Middle frontal gyrus (tissue), 1 donor: ENCODE measurements around the gene MBNL3.

Experiments used
- DNase-seq: peaks from one replicate; pipeline ENCODE4 v3.0.0-alpha.2; 2015; ENCODE audit warnings: low spot score; ENCODE audit errors: extremely low spot score

Gene MBNL3

GRCh38 chrX:132488819-132489577 is at the start of gene MBNL3:
TSS of gene MBNL3 (minus strand) at chrX:132489038. CDS start at chrX:132439611, 49,427 bp downstream.
- DNase-seq: no peak

DNA sequence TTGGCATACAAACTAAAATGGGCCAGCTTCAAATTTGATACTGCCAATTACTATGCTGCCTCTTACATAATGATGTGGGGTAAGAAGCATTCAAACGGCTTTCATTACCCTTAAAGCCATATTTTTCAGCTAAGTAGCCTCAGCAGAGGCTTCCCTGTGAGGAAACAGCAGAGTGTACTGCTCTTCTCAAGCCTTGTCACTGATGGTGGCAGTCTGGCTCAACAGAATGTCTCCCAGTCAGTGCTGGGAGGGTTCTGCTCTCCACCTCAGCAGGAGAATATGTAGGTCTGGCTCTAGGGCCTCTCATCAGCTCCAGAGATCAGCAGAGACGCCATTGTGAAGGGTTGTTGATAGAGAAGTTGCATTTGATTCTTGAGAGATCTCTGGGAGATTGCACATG is 44.6 kb upstream of the MBNL3 start:
- no peak for DNase-seq

GRCh38 chrX:132532913-132533312 is 44.1 kb upstream of the MBNL3 start:
- no peak for DNase-seq

DNA sequence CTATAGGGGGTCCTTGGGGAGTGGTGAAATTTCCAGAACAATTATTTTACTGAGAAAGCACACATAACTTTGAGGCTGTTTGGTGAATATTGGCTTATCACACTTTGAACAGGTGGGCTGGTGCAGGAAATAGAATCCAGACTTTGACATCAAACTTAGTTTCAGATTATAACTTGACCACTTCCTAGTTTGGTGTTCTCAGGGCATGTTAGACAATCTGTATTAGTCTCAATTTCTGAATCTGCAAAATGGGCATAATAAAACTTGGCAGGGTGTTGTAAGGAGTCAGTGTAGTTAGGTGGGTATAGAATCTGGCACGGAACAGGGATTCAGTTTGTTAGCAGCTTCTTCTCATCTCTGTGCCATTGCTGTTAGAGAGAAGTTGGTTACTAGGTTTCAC is 43.3 kb upstream of the MBNL3 start:
- no peak for DNase-seq

DNA sequence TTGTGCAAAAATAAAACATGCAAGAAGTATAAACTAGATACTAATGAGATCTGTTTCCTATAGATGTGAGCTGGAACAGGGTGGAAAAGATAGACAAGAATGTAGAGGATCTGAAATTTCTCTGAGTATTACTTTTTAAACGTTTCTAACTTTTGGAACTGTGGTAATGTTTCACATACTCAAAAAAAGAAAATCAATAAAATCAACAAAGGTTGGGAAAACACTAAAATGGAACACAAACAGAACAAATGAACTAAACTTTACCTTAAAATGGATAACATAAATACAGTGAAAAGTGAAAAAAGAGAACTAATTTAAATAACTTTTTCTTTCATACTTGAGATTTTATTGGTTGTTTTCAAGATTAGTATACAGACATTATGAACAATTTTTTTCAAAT is 32.0 kb upstream of the MBNL3 start:
- DNase-seq: no peak

DNA sequence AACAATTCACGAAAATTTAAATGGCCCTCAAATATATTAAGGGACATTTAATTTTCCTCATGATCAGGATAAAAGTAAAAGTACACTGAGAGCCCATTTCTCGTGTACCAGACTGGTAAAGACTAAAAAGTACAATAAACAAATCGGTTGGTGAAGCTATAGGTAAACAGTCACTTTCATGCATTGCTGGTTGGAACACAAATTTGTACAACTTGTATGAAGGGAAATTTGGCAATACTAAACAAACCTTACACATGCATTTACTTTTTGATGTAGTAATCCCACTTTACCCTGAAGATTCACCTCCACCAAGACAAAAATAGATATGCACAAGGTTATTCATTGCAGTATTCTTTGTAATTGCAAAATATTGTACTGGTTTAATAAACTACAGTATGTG is 31.4 kb upstream of the MBNL3 start:
- DNase-seq: no peak

- no peak for DNase-seq
Observed at GRCh38 chrX:132518401-132518800, 29.6 kb upstream of the MBNL3 start.

GRCh38 chrX:132508834-132509233 is 20.0 kb upstream of the MBNL3 start:
- no peak for DNase-seq

- DNase-seq: no peak
Observed at GRCh38 chrX:132505116-132505515, 16.3 kb upstream of the MBNL3 start.

- DNase-seq: no peak
Observed at GRCh38 chrX:132504417-132504816, 15.6 kb upstream of the MBNL3 start.

- DNase-seq: no peak
Observed at GRCh38 chrX:132501606-132502005, 12.8 kb upstream of the MBNL3 start.

DNA sequence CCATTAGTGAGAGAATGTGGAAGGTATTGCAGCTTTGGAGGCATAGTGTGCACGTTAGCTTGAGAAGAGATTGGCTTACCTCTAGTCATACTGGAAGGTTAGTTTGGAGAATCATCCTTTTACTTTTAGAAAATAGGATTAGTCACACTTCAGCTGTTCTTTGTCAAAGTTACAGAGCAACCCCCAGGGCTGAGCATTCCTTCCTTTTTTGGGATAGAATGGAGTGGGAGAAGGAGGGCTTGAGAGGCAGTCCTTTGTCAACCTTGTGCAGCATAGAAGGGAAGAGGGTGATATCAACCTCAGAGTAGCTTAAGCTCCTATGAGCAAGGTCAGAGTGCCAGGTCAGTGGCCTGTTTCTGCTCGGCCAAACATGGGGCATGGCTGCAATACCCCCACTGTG is 8.6 kb upstream of the MBNL3 start:
- DNase-seq: no peak

GRCh38 chrX:132493095-132493494 is 4.3 kb upstream of the MBNL3 start:
- DNase-seq: no peak

DNA sequence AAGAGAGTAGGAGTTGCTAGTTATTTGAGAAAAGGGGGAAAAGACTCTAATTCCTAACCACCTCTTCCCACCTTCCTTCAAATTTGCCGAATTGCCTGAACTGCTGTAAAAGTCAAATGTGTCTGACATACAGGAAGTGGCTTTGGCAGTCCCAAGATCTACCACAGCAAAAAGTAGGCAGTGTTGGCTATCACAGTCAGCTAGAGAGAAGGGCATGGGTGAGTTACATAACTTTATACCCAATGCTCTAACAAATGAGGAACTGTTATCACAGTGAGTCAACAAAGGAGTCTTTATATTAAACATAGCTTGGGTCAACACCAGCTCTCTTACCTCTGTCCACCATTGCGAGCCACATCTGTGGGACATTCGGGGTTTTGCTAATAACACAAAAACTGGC is 2.4 kb upstream of the MBNL3 start:
- DNase-seq: no peak

GRCh38 chrX:132489578-132490419 is 961 bp upstream of the MBNL3 start:
- no peak for DNase-seq

DNA sequence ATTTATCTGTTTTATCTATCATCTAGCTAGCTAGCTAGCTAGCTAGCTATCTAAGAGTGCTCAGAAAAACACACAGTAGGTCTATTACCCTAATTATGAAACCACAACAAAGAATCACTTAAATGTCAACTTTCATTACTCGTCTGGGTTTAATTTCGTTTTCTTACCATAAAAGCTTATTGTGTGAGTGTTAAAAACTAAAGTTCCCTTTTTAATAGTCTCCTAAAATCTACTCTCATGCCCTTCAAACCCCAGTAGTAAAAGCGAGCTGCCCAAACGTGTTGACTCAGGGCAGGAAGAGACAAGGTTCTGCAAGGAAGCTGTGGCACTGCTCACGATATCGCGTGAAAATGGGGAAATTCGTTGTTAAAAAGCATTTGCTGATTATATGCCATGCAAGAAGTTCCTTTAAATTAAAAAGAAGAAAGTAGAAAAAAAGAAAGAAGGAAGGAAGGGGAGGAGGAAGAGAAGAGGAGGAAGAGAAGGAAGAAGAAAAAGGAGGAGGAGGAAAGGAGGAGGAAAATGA is 595 bp downstream of the MBNL3 start:
- DNase-seq: no peak

- no peak for DNase-seq
Observed at GRCh38 chrX:132486599-132487178, 2.1 kb downstream of the MBNL3 start.

DNA sequence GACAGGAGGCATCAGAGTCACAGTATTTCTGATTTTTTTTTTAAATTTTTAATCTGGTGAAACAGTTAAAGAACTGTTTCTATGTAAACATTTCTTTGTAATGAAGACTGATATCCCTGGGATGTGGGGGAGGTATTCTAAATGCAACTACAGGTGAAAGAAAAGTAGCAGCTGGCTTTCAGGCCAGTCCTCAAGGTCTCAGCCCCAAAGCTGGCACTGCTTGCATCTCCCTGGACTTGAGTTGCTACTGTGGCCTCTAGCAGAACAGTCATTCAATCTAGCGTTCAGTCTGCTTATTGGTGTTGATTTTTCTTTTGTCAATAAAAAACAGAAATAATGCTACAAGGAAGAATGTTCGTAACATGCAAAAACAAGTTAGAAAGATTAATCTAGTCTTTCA is 4.9 kb downstream of the MBNL3 start:
- no peak for DNase-seq

- no peak for DNase-seq
Observed at GRCh38 chrX:132483488-132483887, 5.3 kb downstream of the MBNL3 start.

DNA sequence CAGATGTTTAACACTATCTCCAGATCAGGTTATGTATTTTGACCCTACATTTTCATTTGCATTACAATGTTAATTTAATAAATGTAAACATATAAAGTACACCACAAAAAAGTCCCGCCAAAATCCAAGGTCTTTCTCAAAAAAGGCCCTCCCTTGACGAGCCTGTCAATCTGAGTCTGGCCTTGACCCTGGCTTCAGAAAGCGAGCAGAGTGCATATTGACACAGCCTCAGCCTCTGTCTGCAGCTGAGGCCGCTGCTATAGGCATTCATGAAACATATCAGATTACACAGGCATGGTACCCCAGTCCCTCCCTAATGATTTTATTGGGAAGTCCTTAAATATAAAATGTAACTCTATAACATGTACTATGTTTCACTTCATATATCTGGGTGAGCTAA is 6.2 kb downstream of the MBNL3 start:
- DNase-seq: no peak

- no peak for DNase-seq
Observed at GRCh38 chrX:132481449-132481848, 7.4 kb downstream of the MBNL3 start.

- DNase-seq: no peak
Observed at GRCh38 chrX:132480581-132481203, 8.1 kb downstream of the MBNL3 start.
